DMS153 (cell line): ENCODE data around the gene SMOC2.
"Not testable (repeated sequence)": the region's sequence is repeated elsewhere in the genome, so short reads cannot be mapped to it uniquely, and the experiment has no call there.

ENCODE experiments used
- DNase-seq: peaks from one replicate; lab custom pipeline; 2025; lab: John Stamatoyannopoulos, UW

Gene SMOC2

DNA sequence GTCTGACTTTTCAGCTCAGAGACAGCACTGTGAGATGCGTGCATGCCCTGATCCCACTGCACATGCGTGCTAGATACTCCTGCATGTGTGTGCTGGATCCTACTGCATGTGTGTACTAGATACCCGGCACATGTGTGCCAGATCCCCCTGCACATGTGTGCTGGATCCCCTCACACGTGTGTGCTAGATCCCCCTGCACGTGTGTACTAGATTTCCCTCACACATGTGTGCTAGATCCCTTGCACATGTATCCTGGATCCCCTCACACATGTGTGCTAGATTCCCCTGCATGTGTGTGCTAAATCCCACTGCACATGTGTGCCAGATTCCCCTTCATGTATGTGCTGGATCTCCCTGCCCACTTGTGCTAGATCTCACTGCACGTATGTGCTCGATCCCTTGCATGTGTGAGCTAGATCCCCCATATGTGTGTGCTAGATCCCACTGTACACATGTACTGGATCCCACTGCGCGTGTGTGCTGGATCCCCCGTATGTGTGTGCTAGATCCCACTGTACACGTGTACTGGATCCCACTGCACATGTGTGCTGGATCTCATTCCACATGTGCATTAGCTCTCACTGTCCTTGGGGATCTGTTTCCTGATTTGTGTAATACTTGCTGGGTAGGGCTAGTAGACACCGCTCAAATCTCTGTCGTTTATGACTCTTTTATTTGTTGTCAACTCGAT, 214.6 kb downstream of the SMOC2 start:
- no peak for DNase-seq

DNA sequence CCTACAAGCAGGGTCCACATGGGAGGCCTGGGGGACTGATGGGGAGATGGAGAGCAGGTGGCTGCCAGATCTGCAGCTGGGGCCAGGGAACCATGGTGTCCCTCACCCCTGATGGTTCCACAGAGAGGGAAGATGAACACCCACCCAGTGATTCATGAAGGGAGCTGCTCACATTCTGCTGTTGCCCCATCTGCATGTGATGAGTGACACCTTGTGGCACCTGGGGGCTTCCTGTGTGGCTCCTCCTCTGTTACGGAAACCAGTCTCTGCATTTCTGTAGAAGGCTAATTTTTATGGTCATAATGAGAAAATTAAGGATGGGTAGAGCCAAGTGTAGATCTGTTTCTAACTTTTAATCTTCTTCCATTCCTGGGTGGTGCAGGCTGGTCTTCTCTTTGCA, 217.1 kb downstream of the SMOC2 start:
- DNase-seq, result no peak

DNA sequence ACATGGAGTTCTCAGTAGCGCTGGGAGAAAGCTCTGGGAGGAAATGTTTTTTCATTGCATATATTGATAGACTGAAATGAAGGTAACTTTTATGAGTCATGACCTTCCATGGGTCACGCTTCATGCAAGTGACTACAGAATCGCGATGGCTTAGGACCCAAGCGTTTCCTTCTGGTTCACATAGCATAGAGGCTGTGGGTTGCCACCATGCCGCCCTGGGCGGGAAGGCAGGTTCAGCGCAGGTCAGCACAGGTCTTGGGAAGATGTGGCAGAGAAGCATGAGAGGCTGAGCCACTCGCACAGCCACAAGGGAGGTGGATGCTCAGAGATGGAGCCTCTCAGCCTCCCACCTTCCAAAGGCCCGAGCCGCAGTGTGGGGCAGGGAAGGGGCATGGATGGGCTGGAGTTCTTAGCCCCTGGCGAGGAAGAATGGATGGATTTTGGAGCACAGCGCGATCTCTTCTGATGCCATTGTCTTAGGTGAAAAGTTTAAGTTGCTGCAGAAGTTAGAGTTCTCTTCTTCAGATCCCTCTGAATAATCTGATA, 219.5 kb downstream of the SMOC2 start:
- no peak for DNase-seq

DNA sequence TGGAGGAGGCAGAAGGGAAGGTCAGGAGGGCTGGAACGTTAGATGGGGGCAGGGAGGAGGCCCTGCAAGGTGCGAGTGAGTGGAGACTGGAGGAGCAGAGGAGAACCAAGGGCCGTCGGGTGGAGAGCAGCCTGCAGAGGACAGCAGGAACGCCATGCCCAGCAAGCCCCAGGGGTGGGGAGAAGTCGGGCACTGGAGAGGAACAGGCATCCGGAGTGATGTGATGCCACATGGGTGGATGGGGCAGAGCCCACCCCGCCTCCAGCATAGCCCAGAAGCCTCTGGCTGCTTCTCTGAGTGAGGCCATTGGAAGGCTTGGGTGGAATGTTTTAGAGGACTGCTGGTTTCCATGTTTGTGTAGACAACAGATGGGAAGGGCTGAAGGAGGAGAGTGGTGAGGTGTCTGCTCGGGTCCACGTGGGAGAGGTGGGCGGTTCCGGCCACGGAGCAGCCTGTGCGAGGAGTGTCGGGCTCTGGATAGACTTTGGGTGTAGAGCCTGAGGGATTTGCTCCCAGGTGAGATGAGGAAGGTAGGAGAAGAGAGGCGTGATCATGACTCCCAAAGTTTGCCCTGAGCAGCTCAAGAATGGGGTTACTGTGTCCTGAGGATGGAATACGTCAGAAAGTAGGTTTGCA, 221.4 kb downstream of the SMOC2 start:
- no peak for DNase-seq

DNA sequence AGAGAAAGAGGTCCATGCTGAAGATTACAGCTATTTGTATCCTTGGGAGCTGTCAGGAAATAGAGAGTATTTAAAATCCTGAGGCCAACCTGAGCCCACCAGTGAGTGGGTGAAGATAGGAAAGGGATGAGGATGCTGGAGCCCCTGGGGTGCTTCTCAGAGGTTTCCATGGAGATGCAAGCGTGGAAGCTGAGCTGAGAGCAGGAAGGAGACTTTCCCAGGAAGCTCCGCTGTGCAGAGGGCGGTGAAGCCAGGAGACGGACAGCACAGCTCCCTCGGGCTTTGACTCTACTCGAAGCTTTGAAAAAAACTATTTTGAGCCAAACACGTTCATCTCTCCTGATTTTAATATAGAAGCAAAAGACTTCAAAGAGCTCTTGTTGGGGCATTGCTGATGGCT, 222.1 kb downstream of the SMOC2 start:
- no peak for DNase-seq

DNA sequence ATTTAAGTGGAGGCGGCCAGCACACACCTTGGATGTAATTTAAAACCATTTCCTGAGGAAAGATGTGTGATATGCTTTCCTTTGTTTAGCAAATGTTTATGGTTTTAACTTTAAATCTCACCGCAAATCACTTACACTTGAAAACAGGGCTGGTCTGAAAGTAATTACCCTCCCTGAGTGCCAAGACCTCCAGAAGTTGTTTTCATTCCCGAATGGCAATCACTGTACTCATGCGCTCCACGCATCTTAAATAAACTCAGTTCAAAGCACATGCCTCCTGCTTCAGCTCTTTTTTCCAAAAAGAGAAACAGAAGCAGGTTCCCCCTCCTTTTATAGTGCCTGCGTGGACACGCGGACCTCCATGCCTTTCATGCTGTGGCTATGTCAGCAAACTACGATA, 224.0 kb downstream of the SMOC2 start:
- no peak for DNase-seq

DNA sequence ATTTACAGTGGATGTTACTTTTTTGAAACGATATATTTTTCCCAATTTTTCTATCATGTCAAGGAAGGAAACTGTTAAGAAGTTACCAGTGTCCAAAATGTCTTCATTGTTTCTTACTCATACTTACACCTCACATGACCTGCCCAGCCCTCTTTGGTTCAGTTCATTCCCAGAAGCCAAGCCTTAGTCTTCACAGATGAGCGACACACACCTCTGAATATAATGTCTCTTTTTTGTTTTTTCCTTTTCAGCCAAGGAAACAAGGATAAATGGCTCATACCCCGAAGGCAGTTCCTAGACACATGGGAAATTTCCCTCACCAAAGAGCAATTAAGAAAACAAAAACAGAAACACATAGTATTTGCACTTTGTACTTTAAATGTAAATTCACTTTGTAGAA, 225.2 kb downstream of the SMOC2 start:
- no peak for DNase-seq

DNA sequence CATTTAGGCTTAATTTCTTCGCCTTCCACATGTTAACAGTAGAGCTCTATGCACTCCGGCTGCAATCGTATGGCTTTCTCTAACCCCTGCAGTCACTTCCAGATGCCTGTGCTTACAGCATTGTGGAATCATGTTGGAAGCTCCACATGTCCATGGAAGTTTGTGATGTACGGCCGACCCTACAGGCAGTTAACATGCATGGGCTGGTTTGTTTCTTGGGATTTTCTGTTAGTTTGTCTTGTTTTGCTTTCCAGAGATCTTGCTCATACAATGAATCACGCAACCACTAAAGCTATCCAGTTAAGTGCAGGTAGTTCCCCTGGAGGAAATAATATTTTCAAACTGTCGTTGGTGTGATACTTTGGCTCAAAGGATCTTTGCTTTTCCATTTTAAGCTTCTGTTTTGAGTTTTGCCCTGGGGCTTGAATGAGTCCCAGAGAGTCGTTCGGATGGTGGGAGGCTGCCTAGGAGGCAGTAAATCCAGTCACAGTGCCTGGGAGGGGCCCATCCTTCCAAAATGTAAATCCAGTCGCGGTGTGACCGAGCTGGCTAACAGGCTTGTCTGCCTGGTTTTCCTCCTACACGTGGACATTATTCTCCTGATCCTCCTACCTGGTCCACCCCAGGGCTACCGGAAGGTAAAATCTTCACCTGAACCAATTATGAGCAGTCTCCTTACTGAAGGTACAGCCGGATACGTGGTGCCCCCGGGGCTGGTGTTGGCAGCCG, 225.9 kb downstream of the SMOC2 start:
- no peak for DNase-seq

DNA sequence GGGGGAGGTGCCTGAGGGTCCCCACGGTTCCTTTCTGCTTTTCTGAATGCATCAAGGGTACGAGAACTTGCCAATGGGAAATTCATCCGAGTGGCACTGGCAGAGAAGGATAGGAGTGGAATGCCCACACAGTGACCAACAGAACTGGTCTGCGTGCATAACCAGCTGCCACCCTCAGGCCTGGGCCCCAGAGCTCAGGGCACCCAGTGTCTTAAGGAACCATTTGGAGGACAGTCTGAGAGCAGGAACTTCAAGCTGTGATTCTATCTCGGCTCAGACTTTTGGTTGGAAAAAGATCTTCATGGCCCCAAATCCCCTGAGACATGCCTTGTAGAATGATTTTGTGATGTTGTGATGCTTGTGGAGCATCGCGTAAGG, 226.4 kb downstream of the SMOC2 start:
- no peak for DNase-seq

DNA sequence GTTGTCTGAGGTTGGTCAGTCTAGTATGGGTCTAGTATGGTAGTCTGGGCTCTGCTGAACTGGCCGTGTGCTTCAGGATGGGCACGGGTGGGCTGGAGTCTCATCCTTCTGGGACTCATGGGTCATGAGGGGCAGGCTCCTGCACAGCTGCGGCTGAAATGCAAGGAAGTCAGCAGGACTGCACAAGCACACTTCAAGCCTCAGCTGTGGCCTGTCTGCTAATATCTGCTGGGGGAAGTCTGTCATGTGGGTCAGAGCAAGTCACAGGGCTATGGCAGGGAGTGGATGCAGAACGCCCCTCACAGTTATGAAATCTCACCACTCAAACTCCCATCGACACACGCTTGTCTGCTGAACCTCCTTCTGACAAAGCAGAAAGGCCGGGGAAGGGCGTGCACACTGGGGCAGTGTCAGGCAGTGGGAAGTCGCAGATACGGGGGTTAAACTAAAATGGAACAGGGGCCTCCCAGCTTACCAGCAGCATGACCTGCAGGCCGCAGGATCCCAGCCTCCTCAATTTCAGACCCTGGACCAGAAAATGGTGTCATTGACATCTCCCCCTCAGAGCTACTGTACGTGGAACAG, 229.5 kb downstream of the SMOC2 start:
- DNase-seq, result no peak

DNA sequence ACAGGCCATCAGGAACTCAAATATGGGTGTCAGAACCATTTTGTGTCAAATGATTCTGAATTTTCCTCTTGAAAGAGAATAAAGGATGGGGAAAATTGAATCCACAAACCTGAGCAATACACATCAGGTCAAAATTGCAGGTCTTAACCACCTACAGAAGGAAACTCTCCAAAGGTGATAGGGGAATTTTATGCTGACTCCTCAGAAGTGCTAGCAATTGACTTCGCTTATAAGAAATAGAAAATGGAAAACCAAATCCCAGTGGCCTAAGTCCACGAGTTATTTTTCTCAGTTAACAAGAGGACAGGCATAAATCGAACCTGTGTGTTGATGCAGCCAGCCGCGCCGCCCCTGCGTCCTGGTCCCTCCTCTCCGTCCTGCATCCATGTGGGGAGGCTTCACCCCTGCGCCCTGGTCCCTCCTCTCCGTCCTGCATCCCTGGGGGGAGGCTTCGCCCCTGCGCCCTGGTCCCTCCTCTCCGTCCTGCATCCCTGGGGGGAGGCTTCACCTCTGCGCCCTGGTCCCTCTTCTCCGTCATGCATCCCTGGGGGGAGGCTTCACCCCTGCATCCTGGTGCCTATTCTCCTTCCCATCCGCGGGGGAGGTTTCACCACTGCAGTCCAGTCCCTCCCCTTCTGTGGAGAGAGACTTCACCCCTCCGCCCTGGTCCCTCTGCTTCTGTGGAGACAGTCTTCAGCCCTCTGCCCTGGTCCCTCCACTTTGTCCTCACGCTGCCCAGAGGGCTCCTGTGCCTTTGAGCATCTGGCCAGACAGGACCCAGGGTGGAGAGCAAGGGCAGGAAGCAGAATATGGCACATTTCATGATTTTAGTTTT, 230.3 kb downstream of the SMOC2 start:
- DNase-seq, result no peak

DNA sequence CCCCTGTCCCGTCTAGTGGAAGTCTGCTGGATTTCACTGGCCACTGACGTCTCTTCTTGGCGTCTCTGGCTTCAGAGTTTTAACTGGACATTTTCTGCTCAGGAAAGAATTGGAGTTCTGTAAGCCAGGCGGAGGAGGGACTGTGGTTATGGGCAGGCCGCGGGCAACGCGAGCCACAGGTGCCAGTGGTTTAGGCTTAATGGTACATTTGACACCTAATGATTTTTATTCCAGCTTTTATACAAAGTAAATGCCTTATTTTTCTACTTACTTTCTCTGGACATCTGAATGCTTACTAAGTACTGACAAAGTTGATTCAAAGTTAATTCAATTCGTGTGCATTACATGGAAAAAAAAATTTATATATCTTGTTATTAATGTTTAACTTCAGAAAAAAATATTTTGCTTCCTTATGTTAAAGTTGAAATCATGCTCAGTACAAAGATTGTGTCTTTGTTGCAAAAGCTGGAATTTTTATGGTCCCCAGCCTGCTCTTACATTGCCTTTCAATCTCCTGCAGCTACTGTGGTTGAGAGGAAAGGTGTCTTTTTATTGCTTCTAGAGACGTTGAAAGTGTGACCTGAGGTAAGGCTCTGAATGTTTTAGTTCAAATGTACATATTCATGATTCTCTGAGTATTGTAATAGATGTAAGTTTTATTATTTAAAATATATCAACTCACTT, 231.0 kb downstream of the SMOC2 start:
- no peak for DNase-seq

DNA sequence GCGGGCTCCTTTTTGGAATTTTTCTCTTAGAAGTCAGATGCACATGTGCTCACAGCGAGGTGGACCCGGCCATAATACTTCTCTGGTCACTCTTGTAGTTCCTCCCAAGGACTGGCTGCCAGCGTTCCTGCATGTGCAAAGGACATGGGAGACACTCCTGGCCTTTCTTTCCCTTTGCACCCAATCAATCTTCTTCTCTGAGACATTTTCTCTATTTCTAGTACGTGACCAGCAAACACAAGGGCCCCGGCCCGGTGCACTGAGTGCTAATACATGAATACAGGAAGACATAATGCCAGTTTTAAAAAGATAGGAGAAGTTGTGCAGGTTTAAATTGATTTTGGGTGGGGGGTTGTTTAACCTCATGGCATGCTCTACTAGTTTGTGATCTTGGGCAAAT, 233.6 kb downstream of the SMOC2 start:
- no peak for DNase-seq

DNA sequence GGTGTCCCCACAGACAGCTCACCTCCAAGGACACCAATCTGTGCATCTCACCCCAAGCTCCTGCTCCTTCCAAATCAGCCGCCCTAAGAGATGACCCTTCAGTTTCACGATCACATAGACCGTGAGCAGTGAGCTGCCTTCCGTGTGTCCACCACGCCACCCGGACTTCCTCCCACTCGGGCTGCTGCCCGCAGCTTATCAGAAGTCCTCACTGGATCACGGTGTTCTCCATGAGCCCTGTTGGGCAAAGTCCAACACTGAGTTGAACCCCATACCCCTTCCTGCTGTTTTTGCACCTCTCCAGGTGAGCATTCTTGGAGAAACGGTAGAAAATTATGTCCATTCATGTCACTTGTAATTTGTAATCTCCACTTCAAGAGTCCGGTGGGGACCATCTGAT, 234.4 kb downstream of the SMOC2 start:
- no peak for DNase-seq

DNA sequence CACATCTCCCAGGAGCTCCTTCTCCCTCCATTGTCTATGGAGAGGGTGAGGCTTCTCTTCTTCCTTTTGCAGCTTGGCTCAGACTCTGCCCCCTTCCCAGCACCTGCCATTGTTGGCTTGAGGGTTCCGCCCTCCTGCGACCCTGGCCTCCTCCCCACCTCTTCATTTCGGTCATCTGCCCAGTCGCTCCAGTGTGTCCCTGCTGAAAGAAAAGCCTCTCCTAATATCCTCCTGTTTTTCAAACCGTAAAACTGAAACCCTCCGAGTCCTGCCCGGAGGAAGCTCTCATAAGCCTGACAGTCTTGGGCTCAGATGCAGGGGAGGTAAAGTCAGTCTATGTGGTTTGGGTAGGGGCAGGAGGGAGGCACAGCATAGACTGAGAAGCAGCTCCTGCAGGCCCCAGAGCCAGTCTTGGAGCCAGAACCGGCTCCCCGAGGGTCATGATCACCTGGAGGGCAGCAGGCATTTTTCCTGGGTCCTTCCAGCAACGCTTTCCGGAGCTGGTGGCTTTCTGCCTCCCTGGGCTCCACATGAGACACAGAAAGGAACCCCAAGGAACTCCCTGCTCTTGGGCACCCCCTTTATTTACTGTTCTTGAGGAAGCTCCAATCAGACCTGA, 235.1 kb downstream of the SMOC2 start:
- no peak for DNase-seq

DNA sequence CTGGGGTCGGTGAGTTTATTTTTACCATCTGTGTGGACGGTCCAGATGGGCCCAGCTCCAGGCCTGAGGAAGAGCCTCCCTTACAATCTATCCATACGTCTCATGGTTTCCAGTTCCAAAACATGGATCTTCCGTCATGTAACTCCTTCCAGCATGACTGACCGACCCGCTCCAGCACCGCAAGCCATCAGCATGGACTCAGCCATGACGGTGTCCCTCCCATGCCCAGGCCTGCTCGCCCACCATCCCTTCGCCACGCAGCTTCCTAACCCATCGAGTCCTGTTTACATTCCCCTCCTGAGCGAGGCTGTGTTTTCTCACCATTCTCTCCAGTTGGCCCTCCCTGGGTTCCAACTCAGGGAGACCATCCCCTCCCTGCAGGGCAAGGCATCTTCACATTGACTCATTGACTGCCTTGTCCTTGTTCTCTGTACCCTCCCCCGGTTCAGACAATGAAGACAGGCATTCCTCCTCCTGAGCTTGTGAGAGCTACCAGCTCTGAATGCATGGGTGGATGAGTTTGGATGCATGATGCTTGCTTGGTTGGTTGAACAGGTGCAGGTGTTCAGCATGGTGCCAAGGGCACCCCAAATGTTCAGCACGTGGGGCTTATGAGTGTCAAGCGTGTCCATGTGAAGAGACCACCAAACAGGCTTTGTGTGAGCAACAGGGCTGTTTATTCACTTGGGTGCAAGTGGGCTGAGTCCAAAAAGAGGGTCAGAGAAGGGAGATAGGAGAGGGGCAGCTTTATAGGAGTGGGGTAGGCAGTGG, 235.8 kb downstream of the SMOC2 start:
- DNase-seq, result no peak

DNA sequence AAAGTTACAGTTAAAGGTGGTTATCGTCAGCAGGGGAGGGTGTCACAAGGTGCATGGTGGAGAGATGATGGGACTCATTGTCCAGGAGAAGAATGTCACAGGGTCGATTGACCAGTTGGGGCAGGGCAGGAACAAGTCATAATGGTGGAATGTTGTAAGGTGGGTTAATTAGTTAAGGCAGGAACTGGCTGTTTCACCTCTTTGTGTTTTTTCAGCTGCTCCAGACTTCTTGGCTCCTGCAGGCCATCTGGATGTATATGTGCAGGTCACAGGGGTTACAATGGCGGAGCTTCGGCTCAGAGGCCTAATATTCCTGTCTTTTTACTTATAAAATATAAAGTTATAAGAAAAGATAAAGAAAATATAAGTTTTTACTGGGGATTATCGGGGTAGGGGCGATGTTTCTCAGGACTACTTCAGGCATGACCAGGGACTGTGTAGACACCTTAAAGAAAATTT, 236.4 kb downstream of the SMOC2 start:
- not testable (repeated sequence) for DNase-seq

DNA sequence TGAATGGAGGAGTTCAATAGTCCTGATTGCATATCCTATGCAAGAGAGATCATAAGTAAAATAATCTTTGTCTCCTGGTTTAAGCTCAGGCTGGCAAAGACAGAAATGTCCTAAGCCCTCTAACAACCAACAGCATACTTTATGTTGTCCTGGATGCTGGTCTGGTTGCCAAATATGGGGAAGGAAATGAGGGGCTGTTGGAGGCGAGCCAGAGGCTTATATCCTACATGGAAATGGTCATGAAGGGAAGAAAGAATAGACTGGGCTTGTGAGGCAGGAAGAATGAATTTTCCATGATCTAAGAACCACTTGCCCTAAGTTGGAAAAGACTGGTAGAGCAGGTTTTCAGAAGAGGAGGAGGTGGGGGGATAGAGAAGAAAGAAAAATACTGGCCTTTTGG, 237.1 kb downstream of the SMOC2 start:
- peak; percentile 50 for DNase-seq

DNA sequence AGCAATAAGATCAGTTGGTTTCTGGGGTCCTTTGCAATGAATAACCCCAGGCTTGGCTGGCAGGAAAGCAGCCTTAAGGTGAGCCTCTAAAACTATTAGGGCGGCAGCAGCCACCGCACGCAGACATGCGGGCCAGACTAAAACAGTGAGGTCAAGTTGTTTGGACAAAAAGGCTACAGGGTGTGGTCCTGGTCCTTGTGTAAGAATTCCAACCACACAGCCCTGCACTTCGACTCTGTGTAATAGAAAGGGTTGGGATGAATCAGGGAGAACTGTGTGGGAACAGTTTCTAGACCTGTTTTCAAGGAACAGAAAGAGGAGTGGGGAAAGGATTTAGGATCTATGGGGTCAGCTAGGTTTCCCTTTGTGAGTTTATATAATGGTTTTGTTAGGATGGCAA, 237.6 kb downstream of the SMOC2 start:
- DNase-seq, result no peak

DNA sequence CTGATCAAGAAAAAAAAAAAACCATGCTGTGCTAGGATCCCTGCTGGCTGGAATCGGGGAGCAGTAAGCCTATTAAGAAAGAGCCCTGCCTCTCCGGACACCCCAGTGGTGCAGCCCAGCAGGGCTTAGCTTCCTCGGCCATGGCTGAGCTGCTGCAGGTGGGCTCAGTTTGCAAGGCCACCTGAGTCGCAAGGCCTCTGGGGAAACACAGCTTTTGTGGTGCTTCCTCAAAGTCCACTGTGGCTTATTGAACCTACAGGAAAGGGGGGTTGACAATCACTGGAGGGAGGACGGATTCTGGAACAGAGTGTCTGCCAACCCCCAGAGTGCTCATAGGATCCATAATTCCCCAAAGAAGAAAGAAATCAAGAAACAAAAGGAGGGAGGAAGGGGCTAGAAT, 240.8 kb downstream of the SMOC2 start:
- DNase-seq, result no peak
